SK-N-MC (cell line): ENCODE results near the gene MRC1.

Experiments used
- DNase-seq: peaks from one replicate; pipeline ENCODE4 v3.0.0-alpha.2; 2011; ENCODE audit warnings: low read depth, low spot score
- H3K27ac ChIP-seq: fragments of 200-600 bp; sonication (generic); 2 replicates; pipeline ENCODE4 v1.5.1; 2016; ENCODE audit warnings: mixed run types
- H3K36me3 ChIP-seq: fragments of 200-600 bp; sonication (generic); 2 replicates; pipeline ENCODE4 v1.6.1; 2017; ENCODE audit warnings: antibody characterized with exemption, low read length, mixed read lengths; ENCODE audit not compliant: insufficient read depth
- H3K4me3 ChIP-seq: fragments of 200-600 bp; sonication (generic); 2 replicates; pipeline ENCODE4 v1.5.1; 2016
- H3K9ac ChIP-seq: fragments of 200-600 bp; sonication (generic); 2 replicates; pipeline ENCODE4 v1.8.0; 2017; ENCODE audit warnings: mixed run types, mixed read lengths; ENCODE audit not compliant: insufficient read length
- H3K9me3 ChIP-seq: fragments of 200-600 bp; sonication (generic); 2 replicates; pipeline ENCODE4 v1.6.1; 2017; ENCODE audit warnings: low read depth, mild to moderate bottlenecking, antibody characterized with exemption, low read length, moderate library complexity, mixed read lengths
- EZH2 ChIP-seq: fragments of 200-600 bp; sonication (generic); IDR thresholded peaks from one replicate; pipeline ENCODE4 v1.6.1; 2017; ENCODE audit warnings: antibody characterized with exemption
- FOXP2 ChIP-seq: optimal IDR thresholded peaks from 2 replicates; pipeline ENCODE3; 2011; ENCODE audit warnings: mild to moderate bottlenecking, moderate library complexity; ENCODE audit not compliant: insufficient read depth; ENCODE audit errors: extremely low read length, control extremely low read depth
- POLR2AphosphoS5 ChIP-seq: IDR thresholded peaks from 2 replicates; pipeline ENCODE4 v1.6.1; 2012; ENCODE audit warnings: mild to moderate bottlenecking, low read depth, low read length, borderline replicate concordance

MRC1 gene

DNA sequence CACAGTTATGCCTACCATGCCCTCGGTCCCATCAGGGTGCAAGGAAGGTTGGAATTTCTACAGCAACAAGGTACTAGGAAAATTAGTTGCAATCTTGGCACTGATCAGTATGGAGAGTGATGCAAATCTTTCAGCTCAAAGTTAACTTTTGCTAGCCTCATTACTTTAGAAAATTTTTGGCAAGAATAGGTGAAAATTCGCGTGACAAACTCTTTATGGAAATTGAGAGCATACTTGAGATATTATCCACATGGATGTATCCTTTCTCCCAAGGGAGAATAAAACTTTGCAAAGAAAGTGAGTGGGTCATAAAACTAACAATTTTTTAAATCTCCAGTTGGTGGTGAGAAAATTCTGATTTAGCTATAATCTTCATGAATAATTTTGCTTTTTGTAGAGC is 71.5 kb downstream of the MRC1 start:
- TF ChIP-seq POLR2AphosphoS5, result no peak
- no peak for TF ChIP-seq FOXP2
- no peak for TF ChIP-seq EZH2
- no peak for DNase-seq
- H3K4me3 ChIP-seq, result no peak overlapping the region
- H3K9ac ChIP-seq, result no peak overlapping the region
- no peaks in the 10 kb centered on the region for H3K36me3 ChIP-seq
- peak overlapping the region; percentile 42; the same call in 1 of the 2 replicates for H3K27ac ChIP-seq
- H3K9me3 ChIP-seq, result no peaks in the 10 kb centered on the region

DNA sequence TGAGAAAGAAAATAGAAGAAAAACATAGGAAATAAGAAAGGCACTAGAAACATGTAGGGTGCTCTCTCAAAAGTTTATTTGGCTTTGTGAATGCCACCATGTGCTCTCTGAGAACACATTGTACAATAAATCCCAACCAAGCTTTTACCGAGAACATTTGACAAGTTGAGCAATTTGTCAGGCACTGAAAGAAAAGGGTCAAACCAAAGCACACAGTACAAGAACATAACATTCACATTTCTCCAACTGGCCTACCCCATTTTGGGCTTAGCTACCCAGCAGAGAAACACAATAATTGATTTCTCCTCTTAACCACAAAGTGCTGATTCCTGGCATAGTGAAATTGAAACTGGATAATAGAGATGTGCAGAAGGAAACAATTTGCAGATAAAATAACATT is 73.4 kb downstream of the MRC1 start:
- Histone ChIP-seq H3K27ac (no peak overlapping the region), H3K36me3 (no peaks in the 10 kb centered on the region), H3K4me3 (no peak overlapping the region), H3K9me3 (no peaks in the 10 kb centered on the region), H3K9ac (no peak overlapping the region)
- no peak for DNase-seq
- TF ChIP-seq EZH2 (no peak), POLR2AphosphoS5 (no peak), FOXP2 (no peak)

DNA sequence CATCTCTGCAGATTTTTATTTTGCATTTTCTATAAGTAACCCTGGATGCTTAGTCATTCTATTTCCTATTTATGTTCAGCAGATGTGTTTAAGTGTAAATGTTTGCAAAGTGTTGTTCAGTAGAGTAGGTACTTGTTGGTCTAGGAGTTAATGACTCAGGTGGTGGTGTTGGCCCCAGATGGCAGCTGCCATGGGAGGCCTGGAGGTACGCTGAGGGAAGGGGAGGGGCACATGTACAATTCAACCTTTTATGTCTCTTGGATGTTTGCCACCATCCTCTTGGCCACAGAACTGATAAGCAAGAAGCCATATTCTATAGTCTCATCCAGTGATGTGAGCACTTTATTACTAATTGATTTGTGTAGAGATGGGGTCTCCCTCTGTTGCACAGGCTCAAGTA is 74.5 kb downstream of the MRC1 start:
- Histone ChIP-seq H3K9me3 (no peaks in the 10 kb centered on the region), H3K4me3 (no peak overlapping the region), H3K9ac (no peak overlapping the region), H3K36me3 (no peaks in the 10 kb centered on the region), H3K27ac (no peak overlapping the region)
- no peak for DNase-seq
- TF ChIP-seq EZH2 (no peak), POLR2AphosphoS5 (no peak), FOXP2 (no peak)

DNA sequence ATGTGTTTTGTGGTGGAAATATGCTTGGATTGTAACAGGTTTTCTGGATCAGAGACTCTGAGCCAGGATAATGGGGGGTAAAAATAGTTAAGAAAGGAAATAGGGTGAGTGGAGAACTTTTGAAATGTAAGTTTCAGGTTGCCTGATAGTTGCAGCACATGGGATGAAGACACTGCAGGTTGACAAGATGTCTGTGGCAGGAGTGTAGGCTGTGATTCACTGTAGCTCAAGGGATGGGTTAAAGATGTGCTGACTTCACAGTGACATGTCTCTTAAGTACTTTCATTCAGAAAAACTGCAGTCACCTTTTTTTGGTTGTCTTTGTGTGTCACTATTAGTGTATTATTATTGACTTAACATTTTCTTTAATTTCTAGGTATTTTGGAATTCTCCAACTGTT is 79.0 kb downstream of the MRC1 start:
- Histone ChIP-seq H3K27ac (no peak overlapping the region), H3K9me3 (no peaks in the 10 kb centered on the region), H3K4me3 (no peak overlapping the region), H3K36me3 (no peaks in the 10 kb centered on the region), H3K9ac (no peak overlapping the region)
- no peak for DNase-seq
- TF ChIP-seq POLR2AphosphoS5 (no peak), EZH2 (no peak), FOXP2 (no peak)

DNA sequence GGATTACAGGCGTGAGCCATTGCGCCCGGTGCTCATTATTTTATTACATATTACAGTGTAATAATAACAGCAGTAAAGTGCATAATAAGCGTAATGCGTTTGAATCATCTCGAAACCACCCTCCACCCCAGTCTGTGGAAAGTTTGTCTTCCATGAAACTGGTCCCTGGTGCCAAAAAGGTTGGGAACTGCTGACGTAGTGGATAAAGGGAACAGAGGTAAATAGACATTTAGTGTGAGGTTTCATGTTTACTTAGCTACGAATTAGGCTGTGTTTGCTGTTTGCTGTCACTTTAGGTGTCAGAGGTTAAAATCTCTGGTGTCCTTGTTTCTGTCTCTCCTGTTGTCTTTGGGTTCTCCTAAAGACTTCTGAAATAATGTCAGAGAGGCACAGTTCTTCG is 82.3 kb downstream of the MRC1 start:
- no peaks in the 10 kb centered on the region for H3K9me3 ChIP-seq
- no peak overlapping the region for H3K4me3 ChIP-seq
- DNase-seq, result no peak
- no peak overlapping the region for H3K9ac ChIP-seq
- no peaks in the 10 kb centered on the region for H3K36me3 ChIP-seq
- TF ChIP-seq FOXP2 (no peak), EZH2 (no peak), POLR2AphosphoS5 (no peak)
- no peak overlapping the region for H3K27ac ChIP-seq

DNA sequence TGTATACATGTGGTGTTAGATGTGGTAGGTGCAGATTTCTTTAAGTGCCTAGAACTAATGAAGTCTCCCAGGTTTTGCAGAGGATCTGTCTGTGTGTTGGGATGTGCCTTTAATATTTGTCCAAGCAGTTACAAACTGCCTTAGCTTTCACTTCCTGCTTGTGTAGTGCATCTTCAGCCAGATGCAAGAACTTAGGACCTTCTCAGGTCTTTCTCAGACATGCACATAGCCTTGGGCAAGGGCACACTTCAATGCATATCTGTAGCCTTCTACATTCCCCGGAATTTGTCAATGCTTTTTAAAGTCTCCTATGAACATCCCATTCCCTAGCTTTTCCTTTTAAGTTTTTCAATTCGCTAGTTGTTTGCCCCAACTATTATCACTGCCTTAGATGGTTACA is 95.4 kb downstream of the MRC1 start:
- H3K36me3 ChIP-seq, result no peaks in the 10 kb centered on the region
- no peak overlapping the region for H3K9ac ChIP-seq
- no peak for DNase-seq
- H3K4me3 ChIP-seq, result no peak overlapping the region
- H3K9me3 ChIP-seq, result no peaks in the 10 kb centered on the region
- H3K27ac ChIP-seq, result no peak overlapping the region
- TF ChIP-seq POLR2AphosphoS5, result no peak
- no peak for TF ChIP-seq EZH2
- TF ChIP-seq FOXP2, result no peak

DNA sequence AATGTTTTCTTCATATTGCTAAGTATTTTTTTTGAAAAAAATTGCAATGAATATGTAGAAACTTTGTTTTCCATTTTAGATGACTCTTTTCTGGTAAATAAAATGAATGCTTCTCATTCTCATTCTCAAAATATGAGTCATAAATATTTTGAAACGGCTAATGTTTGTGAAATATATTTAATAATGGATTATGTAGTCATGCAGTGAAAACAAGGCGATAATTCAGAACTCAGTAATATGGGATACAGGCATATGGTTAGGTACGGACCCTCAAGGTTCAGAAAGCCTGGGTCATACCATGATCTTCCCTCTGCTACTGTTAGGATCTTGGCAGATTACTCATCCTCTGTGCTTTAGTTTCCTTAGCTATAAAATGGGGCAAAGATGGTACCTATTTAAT is 96.3 kb downstream of the MRC1 start:
- Histone ChIP-seq H3K4me3 (no peak overlapping the region), H3K9ac (no peak overlapping the region), H3K36me3 (no peaks in the 10 kb centered on the region), H3K9me3 (no peaks in the 10 kb centered on the region), H3K27ac (no peak overlapping the region)
- no peak for DNase-seq
- TF ChIP-seq POLR2AphosphoS5 (no peak), FOXP2 (no peak), EZH2 (no peak)

DNA sequence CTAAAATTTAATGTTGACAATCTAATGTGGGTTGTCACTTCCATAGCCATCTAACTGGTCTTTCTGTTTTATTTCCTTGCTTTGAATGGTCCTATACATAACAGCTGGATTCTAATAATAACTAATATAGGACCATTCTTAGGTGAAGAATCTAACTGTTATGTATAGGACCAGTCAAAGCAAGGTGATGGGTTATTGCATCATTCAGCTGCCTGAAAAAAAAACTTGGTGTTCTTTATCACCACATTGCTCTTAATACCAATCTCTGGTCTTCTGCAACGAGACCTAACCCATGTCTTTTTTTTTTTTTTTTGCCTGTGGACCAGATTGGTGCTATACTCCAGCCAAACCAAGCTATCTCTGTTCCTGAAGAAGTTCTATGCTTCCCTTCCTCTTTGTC is 96.9 kb downstream of the MRC1 start:
- Histone ChIP-seq H3K27ac (no peak overlapping the region), H3K36me3 (no peaks in the 10 kb centered on the region), H3K4me3 (no peak overlapping the region), H3K9ac (no peak overlapping the region), H3K9me3 (no peaks in the 10 kb centered on the region)
- TF ChIP-seq EZH2, result no peak
- no peak for DNase-seq

DNA sequence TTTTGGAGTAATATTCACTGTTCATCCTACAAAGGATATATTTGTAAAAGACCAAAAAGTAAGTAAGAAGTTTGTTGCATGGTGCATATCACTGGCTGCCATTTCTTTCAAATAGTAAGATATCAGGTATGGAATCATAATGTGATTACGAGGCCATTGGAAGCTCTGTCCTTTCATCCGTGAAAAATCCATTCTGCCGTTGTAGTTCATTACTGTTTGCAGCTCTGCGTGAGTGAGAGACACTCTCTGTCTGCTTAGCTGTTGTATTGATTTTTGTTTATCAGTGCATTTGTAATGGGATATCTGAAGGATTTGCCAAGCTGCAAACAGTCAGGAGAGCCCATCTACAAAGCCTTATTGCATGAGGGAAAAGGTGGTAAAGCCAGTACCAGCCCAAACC is 98.5 kb downstream of the MRC1 start:
- DNase-seq, result no peak
- Histone ChIP-seq H3K27ac (no peak overlapping the region), H3K36me3 (no peaks in the 10 kb centered on the region), H3K4me3 (no peak overlapping the region), H3K9ac (no peak overlapping the region), H3K9me3 (no peaks in the 10 kb centered on the region)
- TF ChIP-seq EZH2 (no peak), FOXP2 (no peak), POLR2AphosphoS5 (no peak)
